NCI-H345 (cell line): ENCODE results near the gene SF1.

ENCODE experiments used
- DNase-seq: peaks from one replicate; lab custom pipeline; 2025; lab: John Stamatoyannopoulos, UW

The SF1 gene

GRCh38 chr11:64724863-64725532 lies 53.3 kb downstream of the SF1 start:
- DNase-seq = no peak

GRCh38 chr11:64723907-64724862 lies 54.2 kb downstream of the SF1 start:
- DNase-seq = no peak

DNA sequence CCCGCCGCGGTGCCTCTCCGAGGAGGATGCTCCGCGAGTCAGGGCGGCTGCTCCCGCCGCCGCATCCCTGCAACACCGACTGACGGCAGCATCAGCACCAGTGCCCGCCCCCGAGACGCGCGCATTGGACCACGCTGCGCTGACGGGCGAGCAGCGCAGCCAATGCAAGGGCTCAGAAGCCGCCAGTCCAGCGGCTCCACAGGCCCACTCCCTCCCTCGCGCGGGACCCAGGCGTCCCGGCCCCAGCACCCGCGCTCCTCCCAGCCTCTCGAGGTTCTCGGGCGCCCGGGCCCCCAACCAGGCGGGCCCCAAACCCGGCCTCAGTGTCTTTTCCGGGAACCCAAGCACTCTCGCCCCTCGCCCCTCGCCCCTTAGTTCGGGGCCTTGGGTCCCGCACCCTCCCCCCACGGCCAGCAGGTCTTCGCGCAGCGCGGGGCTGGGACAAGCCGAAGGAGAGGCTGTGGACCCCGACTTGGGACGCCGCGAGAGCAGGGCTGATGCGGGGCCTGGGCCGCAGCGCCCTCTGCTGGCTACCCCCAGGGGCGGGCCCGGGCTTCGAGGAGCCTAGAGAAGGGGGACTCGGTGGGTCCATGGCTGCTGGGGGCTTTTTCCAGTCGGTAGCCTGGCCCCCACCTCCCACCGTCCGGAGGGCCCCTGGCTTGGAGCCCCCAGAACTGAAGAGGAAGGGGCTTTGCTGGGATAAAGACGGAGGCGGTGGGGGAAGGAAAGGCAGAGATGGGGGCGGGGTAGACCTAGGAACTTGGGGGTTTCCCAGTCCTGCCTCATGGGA lies 55.0 kb downstream of the SF1 start, which contains the start of gene NRXN2:
Gene NRXN2 (minus strand): TSS at position 81 of the 790 bp plus-strand sequence. CDS start 9,498 bp downstream, outside the sequence.
- peak; percentile 87 for DNase-seq

- no peak for DNase-seq
Measured at GRCh38 chr11:64722141-64723065, 55.9 kb downstream of the SF1 start.

DNA sequence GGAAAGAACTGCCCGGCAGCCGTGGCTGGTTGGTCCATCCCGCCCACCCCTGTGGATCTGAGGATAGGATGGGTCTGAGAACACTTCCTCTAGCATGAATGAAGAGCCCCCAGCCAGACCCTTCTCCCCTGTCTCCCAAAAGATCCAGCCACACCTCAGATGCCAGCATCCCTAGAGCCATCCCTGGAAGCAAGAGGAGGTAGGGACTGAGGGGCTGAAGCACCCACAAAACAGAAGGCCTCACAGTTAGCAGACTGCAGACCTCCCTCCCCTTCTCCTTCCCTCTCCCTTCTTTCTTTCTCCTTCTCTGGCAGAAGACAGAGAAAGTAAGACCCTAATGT lies 57.0 kb downstream of the SF1 start:
- DNase-seq = no peak

DNA sequence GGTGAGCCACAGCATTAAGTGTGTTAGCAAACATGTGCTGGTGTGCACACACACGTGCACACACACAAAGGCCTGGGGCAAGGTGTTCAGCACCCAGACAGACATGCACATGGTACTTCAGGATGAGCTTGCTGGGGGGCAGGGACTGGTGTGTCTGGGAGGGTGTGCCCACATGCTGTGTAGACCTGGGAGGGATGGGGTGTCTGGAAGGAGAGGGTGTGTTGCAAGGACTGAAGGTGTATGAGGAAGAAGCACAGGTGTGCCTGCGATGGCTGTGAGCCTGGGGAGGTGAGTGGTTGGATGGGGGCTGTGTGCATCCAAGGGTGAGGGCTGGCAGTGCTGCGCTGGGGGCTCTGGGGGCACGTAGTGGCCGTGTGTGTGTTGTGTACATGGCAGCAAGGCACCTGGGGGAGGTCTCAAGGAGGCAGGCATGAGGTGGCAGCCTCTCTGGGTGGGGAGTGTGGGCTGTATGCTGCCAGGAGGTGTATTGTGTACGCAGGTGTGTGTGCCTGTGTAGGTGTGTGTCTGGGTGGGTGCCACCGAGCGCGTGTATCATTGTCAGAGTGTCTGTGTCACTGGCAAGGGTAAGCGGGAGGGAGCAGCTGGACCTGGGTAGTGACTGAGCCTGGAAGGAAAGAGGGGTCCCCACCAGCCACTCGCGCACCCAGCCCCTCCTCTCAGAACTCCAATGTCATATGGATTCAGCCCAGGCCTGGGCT lies 57.5 kb downstream of the SF1 start:
- no peak for DNase-seq

DNA sequence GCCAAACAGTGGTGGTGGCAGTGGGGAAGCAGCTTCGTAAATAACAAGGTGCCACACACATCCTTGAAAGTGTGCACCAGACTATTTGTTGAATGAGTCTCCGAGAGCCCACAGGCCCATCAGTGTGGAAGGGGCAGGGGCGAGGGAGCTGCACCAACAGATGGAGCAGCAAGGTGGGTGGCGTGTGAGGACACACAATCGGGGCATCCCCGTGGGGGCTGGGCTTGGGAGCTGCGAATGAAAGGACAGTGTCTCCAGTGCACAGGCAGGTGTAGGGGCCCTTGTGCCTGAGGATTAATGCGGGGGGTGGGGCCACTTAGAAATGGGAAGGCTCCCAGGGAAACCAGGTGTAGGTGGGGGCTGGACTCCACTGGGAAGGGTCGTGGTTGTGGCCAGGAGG lies 58.2 kb downstream of the SF1 start:
- no peak for DNase-seq

DNA sequence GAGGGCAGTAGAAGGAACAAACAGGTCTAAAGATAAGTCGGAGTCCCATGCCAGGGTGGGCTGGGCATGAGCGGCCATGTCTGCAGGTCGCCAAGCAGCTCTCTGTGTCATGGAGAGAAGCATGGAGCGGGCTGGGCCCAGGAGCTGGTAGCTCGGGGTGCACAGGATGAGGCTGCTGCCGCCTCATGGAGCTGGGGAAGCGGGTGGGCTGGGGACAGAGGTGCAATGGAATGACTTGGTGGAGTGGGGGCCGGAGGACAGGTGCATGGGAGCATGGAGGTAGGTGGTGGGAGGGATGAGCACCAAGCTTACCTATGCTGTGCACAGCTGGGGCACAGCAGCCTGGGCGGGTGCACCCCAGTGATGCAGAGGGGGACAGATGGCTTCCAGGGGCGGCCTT lies 58.9 kb downstream of the SF1 start:
- DNase-seq = no peak

GRCh38 chr11:64718780-64719124 lies 59.6 kb downstream of the SF1 start:
- no peak for DNase-seq

DNA sequence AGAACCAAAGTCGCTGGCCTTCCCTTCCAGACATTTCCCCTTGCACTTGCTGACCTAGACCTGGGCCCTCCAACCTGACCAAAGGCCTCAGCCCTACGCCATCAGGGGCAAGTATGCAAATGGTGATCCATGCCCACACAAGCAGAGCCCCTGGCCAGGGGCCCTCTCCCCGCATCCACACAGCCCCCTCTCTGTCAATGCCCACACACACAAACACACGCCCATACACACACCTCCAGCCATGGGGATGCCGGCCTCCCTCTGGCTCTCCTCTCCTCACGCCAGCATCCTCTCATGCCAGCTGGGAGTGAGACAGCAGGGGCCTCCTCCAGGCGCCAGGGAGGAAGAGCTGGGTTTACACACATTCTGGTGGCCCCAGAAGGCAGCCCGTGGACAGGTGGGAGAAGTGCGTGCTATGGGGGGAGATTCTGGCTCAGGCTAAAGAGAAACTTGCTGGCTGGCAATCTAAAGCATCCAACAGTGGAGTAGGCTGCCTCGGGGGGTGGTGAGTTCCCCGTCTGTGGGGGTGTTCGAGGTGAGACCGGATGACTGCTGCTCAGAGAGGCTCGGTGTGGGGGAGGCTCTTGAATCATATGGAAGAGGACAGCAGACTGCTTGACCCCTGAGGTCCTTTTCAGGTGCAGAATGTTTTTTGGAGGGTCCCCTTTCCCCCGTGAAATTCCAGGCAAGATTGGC lies 60.1 kb downstream of the SF1 start:
- no peak for DNase-seq

- no peak for DNase-seq
Measured at GRCh38 chr11:64717268-64717578, 61.1 kb downstream of the SF1 start.

DNA sequence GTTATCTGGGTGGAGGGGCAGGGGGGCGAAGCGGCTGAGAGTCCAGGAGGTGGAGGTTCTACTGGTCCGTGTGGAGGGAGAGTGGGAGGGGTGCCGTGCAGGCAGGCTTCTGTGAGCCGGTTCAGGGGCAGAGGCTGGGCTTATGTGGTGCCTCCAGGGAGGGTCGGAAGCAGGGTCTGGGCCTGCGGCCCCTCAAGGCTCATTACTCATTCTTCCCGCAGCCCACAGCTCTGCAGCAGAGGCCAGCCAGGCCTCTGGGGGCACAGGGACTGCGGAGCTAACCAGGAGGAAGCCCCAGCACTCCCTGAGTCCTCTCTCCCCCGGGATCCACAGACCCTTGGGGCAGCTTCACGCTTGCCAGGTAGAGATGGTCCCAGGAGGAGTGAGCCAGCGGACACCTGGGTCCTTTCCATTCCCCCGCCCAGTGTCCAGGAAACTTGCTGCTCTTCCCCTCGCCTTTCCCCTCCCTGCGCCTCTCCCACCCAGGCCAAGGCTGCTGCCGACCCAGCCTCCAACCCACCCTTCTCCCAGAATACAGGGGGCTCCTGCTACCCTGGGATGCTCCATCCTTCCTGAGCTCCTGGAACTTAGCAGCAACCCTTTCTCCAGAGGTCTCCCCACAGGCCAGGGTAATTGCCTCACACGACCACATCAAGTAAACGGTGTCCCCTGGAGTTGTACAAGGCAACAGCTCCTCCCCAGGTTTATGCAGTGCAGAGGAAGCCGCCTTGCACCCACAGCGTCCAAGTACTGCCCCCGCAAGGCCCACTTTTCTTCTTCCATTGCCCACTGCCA lies 61.7 kb downstream of the SF1 start:
- no peak for DNase-seq

DNA sequence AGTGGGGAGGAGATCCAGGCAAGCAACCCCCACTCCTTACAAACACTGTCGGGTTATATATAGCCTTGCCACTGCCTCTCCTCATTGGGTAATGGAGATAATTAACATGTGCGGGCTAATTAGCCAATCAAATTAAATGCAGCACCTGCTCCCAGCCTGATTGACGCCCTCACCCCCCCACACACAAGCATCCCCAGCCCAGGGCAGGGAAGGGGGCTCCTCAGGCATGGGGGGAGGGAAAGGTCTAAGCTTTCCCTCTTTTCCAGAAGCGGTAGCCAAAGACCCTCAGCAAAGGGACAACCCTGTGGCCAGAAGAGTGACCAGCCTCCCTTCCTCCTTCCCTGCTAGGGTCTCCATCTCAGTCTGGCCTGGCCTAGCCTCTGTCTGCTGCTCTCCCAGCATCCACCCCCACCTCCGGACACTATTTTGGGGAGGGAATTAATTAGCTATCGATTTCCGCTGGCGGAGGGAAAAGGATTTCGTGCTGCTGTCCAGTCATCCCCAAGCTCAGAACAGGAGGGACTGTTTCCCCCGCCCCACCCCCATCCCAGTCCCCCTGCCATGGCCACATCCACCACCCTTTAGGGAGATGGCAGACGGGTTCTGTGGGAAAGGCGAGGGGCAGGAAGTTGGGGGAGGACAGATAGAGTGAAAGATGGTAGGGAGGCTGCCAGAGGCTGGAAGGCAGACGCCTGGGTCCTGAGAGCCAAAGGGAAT lies 62.4 kb downstream of the SF1 start:
- DNase-seq = no peak

- no peak for DNase-seq
Measured at GRCh38 chr11:64715110-64715509, 63.2 kb downstream of the SF1 start.

DNA sequence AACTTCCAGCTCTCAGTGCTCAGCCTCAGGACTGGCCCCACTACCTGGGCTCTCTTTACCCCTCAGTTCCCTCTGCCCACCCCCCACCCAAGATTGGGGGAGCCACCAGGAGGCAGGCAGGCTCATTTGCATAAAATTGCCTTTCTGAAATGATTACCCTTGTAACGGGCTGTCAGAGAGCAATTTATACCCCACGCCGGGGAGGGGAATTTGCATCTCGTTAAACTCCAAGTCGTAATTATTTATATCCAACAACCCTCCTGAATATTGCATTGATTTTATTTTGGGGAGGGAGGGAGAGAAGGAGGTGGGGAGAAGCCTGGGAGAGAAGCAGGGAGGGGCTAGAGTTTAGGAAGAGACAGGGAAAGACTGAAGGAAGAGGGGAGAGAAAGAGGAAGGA lies 63.7 kb downstream of the SF1 start:
- no peak for DNase-seq
